HEK293T (cell line): ENCODE data around the gene TEAD3.
A peak's percentile ranks its signal among the peaks of the same experiment; 100 is the strongest.

Source experiments
- CTCF ChIA-PET: fragments of 350-600 bp; formaldehyde crosslinking; extraction: SDS; loops from one replicate; lab custom pipeline; 2021; ENCODE audit warnings: antibody characterized with exemption, inconsistent platforms; lab: Yijun Ruan, JAX
- POLR2A ChIA-PET: fragments of 350-600 bp; formaldehyde crosslinking; extraction: SDS; loops from one replicate; lab custom pipeline; 2020; ENCODE audit warnings: antibody characterized with exemption, inconsistent platforms; lab: Yijun Ruan, JAX
- DNase-seq: peaks from one replicate; pipeline ENCODE4 v3.0.0; 2012; ENCODE audit warnings: mixed read lengths; ENCODE audit errors: extremely low spot score
- ARNT ChIP-seq: fragments of 450-650 bp; IDR thresholded peaks from 2 replicates; pipeline ENCODE4 v1.6.1; 2017; ENCODE audit warnings: mild to moderate bottlenecking
- BHLHE40 ChIP-seq: fragments of 450-650 bp; IDR thresholded peaks from 2 replicates; pipeline ENCODE4 v1.6.1; 2016; ENCODE audit warnings: mild to moderate bottlenecking, moderate library complexity, borderline replicate concordance
- CTBP1 ChIP-seq: fragments of 450-650 bp; IDR thresholded peaks from 2 replicates; pipeline ENCODE4 v1.6.1; 2016; ENCODE audit warnings: borderline replicate concordance
- ELF4 ChIP-seq: fragments of 450-650 bp; IDR thresholded peaks from 2 replicates; pipeline ENCODE4 v1.6.1; 2017; ENCODE audit warnings: antibody characterized with exemption
- FOXA1 ChIP-seq: fragments of 450-650 bp; IDR thresholded peaks from 2 replicates; pipeline ENCODE4 v1.6.1; 2016; ENCODE audit warnings: mild to moderate bottlenecking
- FOXK2 ChIP-seq: fragments of 450-650 bp; IDR thresholded peaks from 2 replicates; pipeline ENCODE4 v1.6.1; 2016; ENCODE audit warnings: mild to moderate bottlenecking
- FOXM1 ChIP-seq: fragments of 450-650 bp; IDR thresholded peaks from 2 replicates; pipeline ENCODE4 v1.6.1; 2017; ENCODE audit warnings: mild to moderate bottlenecking, borderline replicate concordance
- HDGF ChIP-seq: fragments of 450-650 bp; IDR thresholded peaks from 2 replicates; pipeline ENCODE4 v1.6.1; 2017; ENCODE audit warnings: antibody characterized with exemption, borderline replicate concordance
- L3MBTL2 ChIP-seq: fragments of 450-650 bp; conservative IDR thresholded peaks from 2 replicates; pipeline ENCODE4 v1.6.1; 2016; ENCODE audit warnings: mild to moderate bottlenecking
- LEF1 ChIP-seq: fragments of 450-650 bp; IDR thresholded peaks from 2 replicates; pipeline ENCODE4 v1.6.1; 2017; ENCODE audit warnings: mild to moderate bottlenecking, borderline replicate concordance
- NFRKB ChIP-seq: fragments of 450-650 bp; IDR thresholded peaks from 2 replicates; pipeline ENCODE4 v1.6.1; 2016; ENCODE audit warnings: mild to moderate bottlenecking, moderate library complexity
- PKNOX1 ChIP-seq: fragments of 450-650 bp; IDR thresholded peaks from 2 replicates; pipeline ENCODE4 v1.6.1; 2016
- SP1 ChIP-seq: fragments of 450-650 bp; IDR thresholded peaks from 2 replicates; pipeline ENCODE4 v1.6.1; 2017
- SUZ12 ChIP-seq: fragments of 450-650 bp; IDR thresholded peaks from 2 replicates; pipeline ENCODE4 v1.6.1; 2016; ENCODE audit warnings: mild to moderate bottlenecking
- TARDBP ChIP-seq: fragments of 450-650 bp; IDR thresholded peaks from 2 replicates; pipeline ENCODE4 v1.6.1; 2016
- ZNF384 ChIP-seq: fragments of 450-650 bp; IDR thresholded peaks from 2 replicates; pipeline ENCODE4 v1.6.1; 2016

Gene TEAD3

GRCh38 chr6:35451354-35452182, 45.3 kb downstream of the TEAD3 start:
- no peak for DNase-seq
- no peak for TF ChIP-seq LEF1
- POLR2A ChIA-PET, result interaction anchor here (0.6 to 3.5 kb wide), 8 partner anchors 16 to 133 kb away, joined by 3 to 22 read pairs (median 4); partner anchors contain the start of gene RPL10A
- CTCF ChIA-PET, result interaction anchor here (0.8 to 3.2 kb wide), 4 partner anchors 15 to 153 kb away, joined by 3 to 42 read pairs (median 4); partner anchors contain the start of genes PPARD and RPL10A

GRCh38 chr6:35449287-35449881, 47.5 kb downstream of the TEAD3 start:
- DNase-seq, result peak; percentile 78
- TF ChIP-seq ELF4 (no peak), FOXK2 (no peak), L3MBTL2 (no peak), PKNOX1 (no peak), ZNF384 (no peak), SP1 (no peak), FOXA1 (no peak), BHLHE40 (no peak), ARNT (no peak), SUZ12 (no peak), CTBP1 (no peak), FOXM1 (no peak), LEF1 (no peak), NFRKB (no peak)
- ChIA-PET POLR2A (interaction anchor here (0.7 to 1.3 kb wide), 2 partner anchors 107 to 152 kb away, joined by 3 read pairs; partner anchors contain the start of genes DEF6 and PPARD), CTCF (interaction anchor here (0.6 to 3.2 kb wide), 15 partner anchors 11 to 160 kb away, joined by 3 to 42 read pairs (median 4); partner anchors contain the start of genes DEF6, PPARD and RPL10A)

GRCh38 chr6:35448191-35448590, 48.7 kb downstream of the TEAD3 start:
- POLR2A ChIA-PET, result interaction anchor here (1.4 kb wide), 1 partner anchor 20 kb away, joined by 5 read pairs; the partner anchor contains the start of gene RPL10A

GRCh38 chr6:35445691-35446090, 51.2 kb downstream of the TEAD3 start:
- ChIA-PET POLR2A (no interaction called here), CTCF (no interaction called here)
- DNase-seq, result no peak
- TF ChIP-seq FOXA1, result no peak
- TF ChIP-seq L3MBTL2, result no peak
- no peak for TF ChIP-seq ZNF384
- no peak for TF ChIP-seq SUZ12
- no peak for TF ChIP-seq FOXM1
- no peak for TF ChIP-seq CTBP1
- no peak for TF ChIP-seq HDGF
- TF ChIP-seq FOXK2, result no peak
- no peak for TF ChIP-seq NFRKB
- no peak for TF ChIP-seq ARNT
- no peak for TF ChIP-seq BHLHE40
- TF ChIP-seq LEF1, result no peak
- no peak for TF ChIP-seq PKNOX1
- no peak for TF ChIP-seq TARDBP
- TF ChIP-seq SP1, result no peak
- no peak for TF ChIP-seq ELF4

More at GRCh38 chr6:35448191-35448590, 48.7 kb downstream of the TEAD3 start:
- CTCF ChIA-PET, result interaction anchor here (1.5 to 1.8 kb wide), 2 partner anchors 116 to 151 kb away, joined by 4 to 11 read pairs; partner anchors contain the start of gene DEF6
- TF ChIP-seq L3MBTL2, result no peak
- no peak for TF ChIP-seq NFRKB
- TF ChIP-seq ELF4, result no peak
- no peak for TF ChIP-seq FOXM1
- TF ChIP-seq SP1, result no peak
- TF ChIP-seq LEF1, result no peak
- no peak for TF ChIP-seq PKNOX1
- TF ChIP-seq FOXK2, result no peak
- no peak for TF ChIP-seq CTBP1
- TF ChIP-seq SUZ12, result no peak
- no peak for TF ChIP-seq ARNT
- no peak for TF ChIP-seq BHLHE40
- no peak for TF ChIP-seq ZNF384
- TF ChIP-seq FOXA1, result no peak
- no peak for DNase-seq

GRCh38 chr6:35443341-35444030, 53.4 kb downstream of the TEAD3 start:
- DNase-seq, result no peak
- ChIA-PET POLR2A (no interaction called here), CTCF (no interaction called here)
- TF ChIP-seq NFRKB (no peak), FOXM1 (no peak), ELF4 (no peak), ARNT (no peak), FOXK2 (no peak), FOXA1 (no peak), TARDBP (no peak), SUZ12 (no peak), PKNOX1 (no peak), ZNF384 (no peak)
